A673 (cell line): ENCODE data around the gene CHST12. TPM values are rescaled to one million over a fixed set of nuclear protein-coding genes. Genes with fewer than 3 reads are reported as not detected.
A peak's percentile ranks its signal among the peaks of the same experiment; 100 is the strongest.

Experiments
- BruUV-seq: library from RNA; stranded (reverse); fragments of 400-500 nt; replicated peaks from 2 replicates; lab custom pipeline; 2021; lab: Mats Ljungman, UMichigan
- CTCF ChIA-PET: fragments of 300-600 bp; sonication (Branson Sonifier 250); formaldehyde crosslinking; loops from one replicate; lab custom pipeline; 2022; ENCODE audit warnings: antibody characterized with exemption; lab: Charles Lee
- POLR2A ChIA-PET: fragments of 300-600 bp; sonication (Branson Sonifier 250); formaldehyde crosslinking; loops from one replicate; lab custom pipeline; 2022; ENCODE audit warnings: antibody characterized with exemption; ENCODE audit not compliant: low non-redundant PET; lab: Charles Lee
- DNase-seq: peaks from one replicate; pipeline ENCODE4 v3.0.0-alpha.2; 2015; ENCODE audit warnings: low spot score
- H3K27ac ChIP-seq: fragments of 200-600 bp; sonication (generic); 2 replicates; pipeline ENCODE4 v1.5.1; 2016; ENCODE audit warnings: mixed run types, low read depth, mild to moderate bottlenecking, mixed read lengths, antibody characterized with exemption, low read length; ENCODE audit not compliant: poor library complexity, severe bottlenecking
- H3K27me3 ChIP-seq: fragments of 200-600 bp; sonication (generic); replicated peaks from 2 replicates; pipeline ENCODE4 v1.6.1; 2017; ENCODE audit warnings: mixed run types, low read depth, mild to moderate bottlenecking, mixed read lengths, antibody characterized with exemption, low read length; ENCODE audit not compliant: insufficient read depth, poor library complexity
- H3K36me3 ChIP-seq: fragments of 200-600 bp; sonication (generic); 2 replicates; pipeline ENCODE4 v1.6.1; 2016; ENCODE audit warnings: mixed run types, mild to moderate bottlenecking, mixed read lengths, antibody characterized with exemption, low read length; ENCODE audit not compliant: insufficient read depth, poor library complexity, severe bottlenecking
- H3K4me1 ChIP-seq: fragments of 200-600 bp; sonication (generic); 2 replicates; pipeline ENCODE4 v1.6.1; 2017; ENCODE audit warnings: mixed run types, mild to moderate bottlenecking, mixed read lengths, antibody characterized with exemption, low read length; ENCODE audit not compliant: insufficient read depth, poor library complexity, severe bottlenecking
- H3K4me3 ChIP-seq: fragments of 200-600 bp; sonication (generic); 2 replicates; pipeline ENCODE4 v1.5.1; 2016; ENCODE audit warnings: low read depth, mixed run types, mild to moderate bottlenecking, mixed read lengths, low read length; ENCODE audit not compliant: poor library complexity, severe bottlenecking
- H3K9me3 ChIP-seq: fragments of 200-600 bp; sonication (generic); 2 replicates; pipeline ENCODE4 v1.6.1; 2016; ENCODE audit warnings: mixed run types, low read depth, mild to moderate bottlenecking, mixed read lengths, antibody characterized with exemption, low read length; ENCODE audit not compliant: poor library complexity, severe bottlenecking
- CTCF ChIP-seq: fragments of 300-800, 200-600 bp; sonication (generic); conservative IDR thresholded peaks from 2 replicates; pipeline ENCODE4 v1.5.1; 2017; ENCODE audit warnings: low read depth, mild to moderate bottlenecking, antibody characterized with exemption, low read length, moderate library complexity, mixed read lengths
- EZH2 ChIP-seq: fragments of 200-600 bp; sonication (generic); IDR thresholded peaks from 2 replicates; pipeline ENCODE4 v1.6.1; 2017; ENCODE audit warnings: borderline replicate concordance, low read depth, mild to moderate bottlenecking, mixed read lengths, antibody characterized with exemption, low read length; ENCODE audit not compliant: poor library complexity, severe bottlenecking
- intact Hi-C: fragments of 100-400 bp; cut with micrococcal nuclease; formaldehyde crosslinking; loops from one replicate; pipeline ENCODE4 v1.10.0; 2022; ENCODE audit not compliant: unreplicated experiment
- total RNA-seq: library from RNA; stranded (reverse); gene quantifications from 2 replicates; pipeline ENCODE4 v1.2.3, GENCODE V29; 2021

Gene CHST12
- total RNA-seq, 1 experiment from 2014 or later = 21.8 TPM

- Histone ChIP-seq H3K36me3 (no peaks in the 10 kb centered on the region), H3K9me3 (no peaks in the 10 kb centered on the region), H3K27ac (peak overlapping the region; percentile 82), H3K4me3 (no peak overlapping the region), H3K27me3 (no peaks in the 10 kb centered on the region), H3K4me1 (peaks cover 15% of the 10 kb centered on the region)
- TF ChIP-seq EZH2 = no peak
- TF ChIP-seq CTCF = no peak
- CTCF ChIA-PET = no interaction called here
- DNase-seq = peak; percentile 47
- intact Hi-C loops = no loop called here
- BruUV-seq = no TSS peak
- POLR2A ChIA-PET = interaction anchor here (0.6 kb wide), 2 partner anchors 136 to 1081 kb away, joined by 3 read pairs; no protein-coding TSS in a partner anchor
Measured at GRCh38 chr7:2471022-2471329, 67.6 kb downstream of the CHST12 start.

GRCh38 chr7:2471396-2471795 is 68.0 kb downstream of the CHST12 start:
- peak; percentile 93 for DNase-seq
- Histone ChIP-seq H3K4me1 (peaks cover 10% of the 10 kb centered on the region), H3K4me3 (no peak overlapping the region), H3K27me3 (no peaks in the 10 kb centered on the region), H3K9me3 (no peaks in the 10 kb centered on the region), H3K27ac (peak overlapping the region; percentile 82), H3K36me3 (no peaks in the 10 kb centered on the region)
- CTCF ChIA-PET = no interaction called here
- BruUV-seq = no TSS peak
- TF ChIP-seq EZH2 = no peak
- TF ChIP-seq CTCF = no peak
- intact Hi-C loops = no loop called here
- POLR2A ChIA-PET = interaction anchor here (0.6 kb wide), 1 partner anchor 1081 kb away, joined by 3 read pairs; no protein-coding TSS in a partner anchor

GRCh38 chr7:2472739-2473138 is 69.3 kb downstream of the CHST12 start:
- Histone ChIP-seq H3K4me3 (no peak overlapping the region), H3K27me3 (no peaks in the 10 kb centered on the region), H3K27ac (no peak overlapping the region), H3K9me3 (no peaks in the 10 kb centered on the region), H3K4me1 (peaks cover 10% of the 10 kb centered on the region), H3K36me3 (no peaks in the 10 kb centered on the region)
- CTCF ChIA-PET = interaction anchor here (0.7 kb wide), 1 partner anchor 555 kb away, joined by 5 read pairs; no protein-coding TSS in a partner anchor
- no TSS peak for BruUV-seq
- TF ChIP-seq EZH2 (no peak), CTCF (no peak)
- POLR2A ChIA-PET = no interaction called here
- intact Hi-C loops = no loop called here
- DNase-seq = peak; percentile 52
